Activated CD4-positive, alpha-beta T cell treated with anti-CD3 and anti-CD28 coated beads, Interleukin-2, amount 50 U/mL, for 24 hours (primary cell): Measurements from ENCODE around the gene NTN1.
"Not testable (repeated sequence)": the region's sequence is repeated elsewhere in the genome, so short reads cannot be mapped to it uniquely, and the experiment has no call there.

Source experiments
- DNase-seq, 2 donors: peaks; one replicate each; pipeline ENCODE4 v3.0.0-alpha.2; 2020; ENCODE audit warnings: low read depth in 1 of 2, low spot score in 1 of 2

The NTN1 gene

DNA sequence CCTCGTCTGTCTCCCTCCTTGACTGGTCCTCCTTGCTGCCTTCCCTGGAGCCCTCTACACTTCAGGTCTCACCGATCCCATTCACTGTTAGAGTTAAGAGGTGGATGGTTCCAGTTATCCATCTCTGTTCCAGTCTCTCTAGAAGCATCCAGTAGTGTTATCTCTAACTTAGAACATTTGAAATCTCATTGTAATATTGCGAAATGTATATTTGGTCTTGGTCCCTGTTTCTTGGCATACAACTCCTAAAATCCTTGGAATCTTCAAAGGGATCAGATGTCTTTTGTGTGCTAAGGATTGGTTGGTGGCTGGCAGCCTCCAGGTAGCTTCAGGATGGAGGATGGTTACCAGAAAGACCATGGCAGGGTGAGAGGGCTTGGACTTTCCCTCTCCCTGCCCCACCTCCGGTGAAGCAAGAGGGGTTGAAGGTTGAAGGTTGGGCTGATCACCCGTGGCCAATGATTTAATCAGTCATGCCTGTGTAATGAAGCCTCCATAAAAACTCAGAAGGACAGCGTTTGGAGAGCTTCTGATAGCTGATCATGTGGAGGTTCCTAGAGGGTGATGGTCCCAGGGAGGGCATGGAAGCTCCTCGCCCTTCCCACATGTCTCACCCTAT is 59.1 kb downstream of the NTN1 start:
- DNase-seq = no peak

DNA sequence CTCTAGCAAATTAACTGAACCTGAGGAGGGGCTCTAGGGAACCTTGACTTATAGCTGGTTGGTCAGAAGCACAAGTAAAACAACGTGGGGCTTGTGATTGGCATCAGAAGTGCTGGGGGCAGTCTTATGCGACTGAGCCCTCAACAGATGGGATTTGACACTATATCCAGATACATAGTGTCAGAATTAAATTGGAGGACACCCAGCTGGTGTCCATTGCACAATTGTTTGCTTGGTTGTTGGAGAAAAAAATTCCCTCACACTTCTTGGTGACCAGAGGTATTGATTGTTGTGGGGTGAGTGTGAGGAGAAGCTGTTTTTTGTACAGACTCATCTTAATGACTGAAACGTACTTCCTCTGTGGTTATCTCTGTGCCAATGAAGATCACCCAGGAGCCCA is 59.7 kb downstream of the NTN1 start:
- DNase-seq = no peak

- no peak for DNase-seq
These were observed 65.3 kb downstream of the NTN1 start for GRCh38 chr17:9086577-9086976.

GRCh38 chr17:9087921-9088320 is 66.6 kb downstream of the NTN1 start:
- no peak for DNase-seq

DNA sequence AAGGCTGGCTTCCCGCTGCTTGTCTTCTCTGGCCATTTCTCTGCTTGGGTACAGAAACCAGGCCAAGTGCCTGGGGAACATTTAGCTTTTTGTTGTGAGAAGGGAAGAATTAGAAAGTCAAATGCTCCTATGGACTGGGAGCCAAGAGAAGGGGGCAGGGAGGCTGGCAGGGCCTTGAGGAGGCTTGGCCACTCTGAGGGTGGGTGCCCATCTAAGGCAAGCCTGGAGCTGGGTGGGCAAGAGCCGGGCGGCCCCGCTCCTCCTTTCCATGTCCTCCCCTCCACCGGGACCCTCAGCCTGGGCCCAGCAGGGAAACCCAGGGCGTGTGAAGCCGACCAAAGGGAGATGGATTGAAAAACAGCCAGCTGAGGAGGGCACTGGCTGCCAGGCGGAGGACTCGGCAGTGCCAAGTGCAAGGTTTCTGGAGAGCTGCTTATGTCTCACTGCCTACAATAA is 69.4 kb downstream of the NTN1 start:
- no peak for DNase-seq

GRCh38 chr17:9094193-9094592 is 72.9 kb downstream of the NTN1 start:
- DNase-seq = no peak

- no peak for DNase-seq
These were observed 74.1 kb downstream of the NTN1 start for GRCh38 chr17:9095390-9095789.

DNA sequence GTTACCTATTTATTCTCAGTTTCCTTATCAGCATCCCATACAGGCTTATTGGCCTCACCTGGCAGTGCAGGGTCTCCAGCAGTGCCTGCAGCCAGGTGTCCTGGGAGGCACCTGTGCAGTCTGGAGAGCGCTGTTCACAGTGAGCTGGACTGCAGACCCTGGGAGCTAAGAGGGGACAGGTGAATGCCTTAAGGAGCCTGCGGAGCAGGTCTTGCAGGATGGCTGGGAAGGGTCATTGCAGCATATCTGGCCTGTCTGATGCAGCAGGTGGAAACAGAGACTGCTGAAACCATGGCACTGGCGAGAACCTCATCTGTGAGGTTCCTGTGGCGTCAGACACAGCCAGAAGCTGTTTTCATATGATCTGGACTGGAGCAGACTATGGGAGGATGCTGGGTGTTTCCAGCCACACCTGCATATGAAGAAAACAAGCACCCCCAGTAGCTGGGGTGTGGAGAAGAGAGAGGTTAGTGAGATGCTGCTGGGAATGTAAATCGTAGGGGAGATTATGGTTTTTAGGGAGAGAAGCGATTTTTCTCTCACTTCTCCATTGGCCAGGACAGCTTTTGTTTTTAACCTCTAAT is 77.0 kb downstream of the NTN1 start:
- no peak for DNase-seq

- DNase-seq = no peak
These were observed 80.0 kb downstream of the NTN1 start for GRCh38 chr17:9101356-9101755.

- DNase-seq = not testable (repeated sequence)
These were observed 81.9 kb downstream of the NTN1 start for GRCh38 chr17:9103193-9103592.

- no peak for DNase-seq
These were observed 83.2 kb downstream of the NTN1 start for GRCh38 chr17:9104370-9105041.

DNA sequence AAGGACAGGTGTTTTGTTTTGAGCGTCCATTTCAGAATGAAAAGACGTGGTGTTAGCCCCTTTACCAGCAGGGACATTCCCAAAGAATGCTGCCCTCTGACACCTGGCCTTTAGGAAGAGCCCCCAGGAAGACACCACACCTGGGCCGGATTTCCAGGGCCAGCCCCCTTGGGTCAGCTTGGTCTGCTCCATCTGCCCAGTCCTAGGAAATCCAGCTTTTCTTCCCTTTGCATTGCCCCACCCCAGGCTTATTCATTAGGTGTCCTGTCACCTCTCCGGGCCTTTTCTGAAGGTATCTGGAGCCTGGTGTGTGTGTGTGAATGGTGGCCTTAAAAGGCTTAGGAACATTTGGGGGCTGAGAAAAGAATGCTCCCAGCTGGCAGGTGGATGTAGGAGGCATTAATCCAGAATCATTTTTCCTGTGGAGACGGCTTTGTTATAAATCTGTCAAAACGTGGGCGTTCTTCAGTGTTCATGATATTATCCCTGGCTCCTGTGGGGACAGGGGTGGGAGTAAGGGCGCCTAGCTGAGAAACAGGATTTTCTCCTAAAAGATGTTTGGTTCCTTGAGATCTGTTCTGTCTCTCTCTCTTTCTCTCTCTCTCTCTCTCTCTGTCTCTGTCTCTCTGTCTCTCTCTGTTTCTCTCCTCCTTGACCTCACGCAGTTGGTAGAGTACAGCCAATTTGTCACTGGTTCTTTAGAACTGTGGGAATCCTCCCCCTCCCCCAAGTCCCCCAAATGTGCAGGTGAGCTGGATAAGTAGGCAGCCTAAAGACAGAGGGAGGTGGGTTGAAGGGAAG is 84.0 kb downstream of the NTN1 start:
- DNase-seq = no peak

- DNase-seq = not testable (repeated sequence)
These were observed 85.0 kb downstream of the NTN1 start for GRCh38 chr17:9106278-9106677.

- DNase-seq = no peak
These were observed 86.2 kb downstream of the NTN1 start for GRCh38 chr17:9107527-9107926.

DNA sequence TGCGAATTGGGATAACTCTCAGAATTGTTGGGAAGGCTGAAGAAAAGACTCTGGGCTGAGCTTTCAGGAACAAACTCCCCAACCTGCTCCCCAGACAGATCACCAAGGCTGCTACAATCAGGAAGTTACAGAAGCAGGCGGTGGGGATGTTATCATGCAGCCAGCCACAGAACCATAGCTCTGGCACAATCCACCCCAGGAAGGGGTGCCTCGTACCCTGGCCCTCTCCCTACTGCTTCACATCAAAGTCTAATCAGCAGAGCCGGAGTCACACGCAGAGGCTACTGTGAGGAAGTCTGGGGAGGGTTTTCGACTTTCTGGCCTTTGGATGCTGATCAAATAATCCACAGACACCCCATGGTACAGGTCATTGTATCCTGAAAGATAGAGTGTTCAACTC is 86.8 kb downstream of the NTN1 start:
- DNase-seq = no peak

- no peak for DNase-seq
These were observed 88.6 kb downstream of the NTN1 start for GRCh38 chr17:9109933-9110332.

GRCh38 chr17:9110501-9110900 is 89.2 kb downstream of the NTN1 start:
- DNase-seq = no peak

- peak; percentile 6 to 35 for DNase-seq
These were observed 94.2 kb downstream of the NTN1 start for GRCh38 chr17:9115214-9116191.

DNA sequence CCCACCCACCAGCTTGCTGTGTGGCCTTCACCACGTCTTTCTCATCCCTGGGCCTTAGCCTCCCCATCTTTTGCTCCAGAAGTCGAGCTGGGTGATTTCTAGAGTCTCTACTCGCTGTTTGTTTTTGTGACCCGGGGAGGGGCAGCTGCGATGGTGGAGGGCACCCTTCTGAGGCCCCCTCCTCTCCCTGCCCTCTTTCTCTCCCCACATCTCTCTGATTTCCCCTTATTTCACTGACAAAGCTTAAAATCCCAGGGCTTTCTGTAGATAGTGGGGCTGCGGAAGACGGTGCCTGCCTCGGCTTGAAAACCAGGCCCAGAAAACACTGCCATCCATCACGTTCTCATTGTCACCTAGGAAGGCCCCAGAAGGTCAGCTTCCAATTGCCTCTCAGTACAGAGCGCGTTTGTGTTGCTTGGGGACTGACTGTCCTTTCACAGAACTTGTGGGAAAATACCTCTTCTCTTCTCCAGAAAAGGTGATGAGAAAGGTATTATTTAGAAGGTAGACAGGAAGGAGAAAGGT is 95.1 kb downstream of the NTN1 start:
- no peak for DNase-seq

DNA sequence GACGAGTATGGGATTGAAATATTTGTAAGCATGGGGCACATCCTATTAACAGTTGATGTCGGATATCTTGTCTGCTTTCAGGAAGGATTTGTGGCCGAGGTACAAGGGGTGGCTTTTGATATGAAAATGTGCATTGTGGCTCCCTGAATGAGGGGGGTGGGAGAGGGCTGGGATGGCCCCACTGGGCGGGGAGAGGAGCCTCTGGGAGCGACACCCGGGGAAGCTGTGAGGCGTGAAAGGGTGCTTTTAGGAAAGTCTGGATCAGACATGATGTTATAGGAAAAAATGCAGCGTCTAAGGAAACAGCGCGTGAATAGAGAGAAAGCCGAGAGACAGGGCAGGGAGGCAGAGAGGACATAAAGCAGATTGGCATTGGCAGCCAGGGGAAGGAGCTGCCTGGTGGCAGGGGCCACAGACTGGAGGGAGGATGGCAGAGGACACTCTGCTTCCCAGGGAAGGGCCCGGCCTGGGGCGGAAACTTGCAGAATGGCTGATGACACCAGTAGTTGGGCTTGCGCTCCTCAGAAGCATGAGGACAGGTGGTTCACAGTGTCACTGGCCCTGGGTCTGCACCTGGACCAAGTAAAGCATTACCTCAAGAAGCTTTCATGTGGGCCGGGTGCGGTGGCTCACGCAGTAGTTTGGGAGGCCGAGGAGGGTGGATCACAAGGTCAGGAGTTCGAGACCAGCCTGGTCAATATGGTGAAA is 95.7 kb downstream of the NTN1 start:
- DNase-seq = no peak
